ENCODE measurements around the gene DGCR2.

DNA sequence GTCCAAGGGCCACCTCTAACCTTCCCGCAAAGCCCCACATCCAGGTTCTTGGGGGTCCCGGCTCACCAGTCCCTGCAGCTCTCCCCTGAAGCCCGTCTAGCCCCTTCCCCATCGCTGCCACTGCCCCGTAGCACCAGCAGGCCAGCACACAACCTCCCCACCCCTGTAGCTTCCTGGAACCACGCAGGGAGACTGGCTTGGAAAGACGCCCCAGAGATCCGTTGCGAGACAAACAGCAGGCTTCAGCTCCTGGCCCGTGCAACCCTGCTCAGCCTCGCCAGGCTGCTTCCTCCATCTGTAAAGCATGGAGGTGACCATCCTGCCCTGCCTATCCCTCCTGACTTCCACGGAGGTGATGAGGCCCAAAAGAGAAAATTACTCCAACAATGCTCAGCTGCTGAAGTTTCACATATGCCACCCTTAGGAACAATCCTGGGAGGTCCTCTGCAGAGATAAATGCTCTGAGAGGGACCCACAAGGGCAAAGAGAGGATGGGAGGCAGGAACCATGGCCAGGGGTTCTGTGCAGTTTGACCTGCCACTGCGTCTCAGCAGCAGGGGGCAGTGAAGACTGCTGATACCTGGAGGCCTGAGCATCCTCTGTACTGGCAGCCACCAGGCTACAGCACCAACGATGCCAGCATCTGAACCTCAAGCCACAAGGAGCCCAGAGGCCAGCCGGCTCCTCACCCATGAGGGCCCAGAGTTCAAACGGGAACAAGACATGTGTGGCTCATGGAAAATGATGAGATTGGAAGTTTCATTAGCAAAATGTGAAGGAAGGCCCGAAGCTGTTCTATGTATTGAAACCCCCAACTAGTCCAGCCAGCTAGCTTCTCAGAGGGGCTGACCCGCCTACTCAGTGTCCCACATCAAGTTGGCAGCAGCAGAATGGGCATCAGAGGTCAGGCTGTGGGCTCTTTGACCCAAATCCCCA lies 16.1 kb downstream of the DGCR2 start:
- no peak for TF ChIP-seq GATA2 (IDR thresholded peaks at IDR 0.05; ENCODE audit: low read depth, low read length)
- TF ChIP-seq GATA3 (IDR thresholded peaks at IDR 0.05; ENCODE audit: low read depth, low read length) = no peak
